ENCODE results near the gene DNAJC6. TPM values are rescaled to one million over a fixed set of nuclear protein-coding genes. Genes with fewer than 3 reads are reported as not detected.

DNAJC6 gene
- total RNA-seq = 1 to 10 TPM; 1.9 TPM

DNA sequence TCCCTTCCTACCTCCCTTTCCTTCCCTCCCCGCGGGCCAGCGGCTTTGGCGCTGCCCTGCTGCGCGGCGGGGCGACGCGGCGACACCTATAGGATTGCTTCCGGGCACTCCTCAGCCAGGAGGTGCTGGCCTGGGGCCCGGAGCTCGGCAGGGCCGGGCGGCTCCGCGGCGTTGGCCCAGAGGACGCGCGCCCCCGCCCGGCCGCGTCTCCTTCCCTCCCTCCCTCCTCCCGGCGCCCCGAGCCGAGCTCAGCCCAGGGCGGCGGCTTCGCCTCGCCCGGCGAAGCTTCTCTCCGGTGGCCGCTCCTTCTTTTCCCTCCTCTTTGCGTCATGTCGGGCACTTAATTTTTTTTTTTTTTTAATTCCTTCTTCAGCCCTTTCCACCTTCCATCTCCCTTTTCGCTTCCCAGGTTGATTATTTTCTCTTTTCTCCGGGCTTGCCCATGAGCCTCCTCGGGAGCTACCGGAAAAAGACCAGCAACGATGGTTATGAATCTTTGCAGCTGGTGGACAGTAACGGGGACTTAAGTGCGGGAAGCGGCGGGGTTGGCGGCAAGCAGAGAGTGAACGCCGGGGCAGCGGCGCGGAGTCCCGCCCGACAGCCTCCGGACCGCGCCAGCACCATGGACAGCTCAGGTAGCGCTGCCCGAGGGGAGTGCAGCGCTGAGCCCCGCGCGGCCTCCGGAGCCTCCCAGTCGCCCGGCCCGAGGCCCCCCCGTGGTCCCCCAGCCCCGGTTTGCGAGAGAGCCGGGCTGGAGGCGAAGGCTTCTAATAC is at the start of gene DNAJC6:
Gene DNAJC6 (plus strand): TSS at position 240 of the 774 bp plus-strand sequence. CDS start 203 bp downstream, at position 443.
- H3K27ac Mint-ChIP-seq = no peak within 1 kb of the TSS
- DNase-seq = peak; percentile 64
- peaks cover 9% of the 10 kb centered on the region for H3K4me1 Mint-ChIP-seq
- peak within 1 kb of the TSS; percentile 53 for H3K4me3 Mint-ChIP-seq
- no peaks in the 10 kb centered on the region for H3K36me3 Mint-ChIP-seq (ENCODE audit: low read depth)
- H3K27me3 Mint-ChIP-seq = peaks cover 42% of the 10 kb centered on the region
- ChIA-PET POLR2A (interaction anchor here (0.6 kb wide), 1 partner anchor 307 kb away, joined by 3 read pairs; no protein-coding TSS in a partner anchor), CTCF (interaction anchor here (1.1 to 1.5 kb wide), 4 partner anchors 10 to 378 kb away, joined by 3 to 6 read pairs (median 4); no protein-coding TSS in a partner anchor)
- no peaks in the 10 kb centered on the region for H3K9me3 Mint-ChIP-seq

DNA sequence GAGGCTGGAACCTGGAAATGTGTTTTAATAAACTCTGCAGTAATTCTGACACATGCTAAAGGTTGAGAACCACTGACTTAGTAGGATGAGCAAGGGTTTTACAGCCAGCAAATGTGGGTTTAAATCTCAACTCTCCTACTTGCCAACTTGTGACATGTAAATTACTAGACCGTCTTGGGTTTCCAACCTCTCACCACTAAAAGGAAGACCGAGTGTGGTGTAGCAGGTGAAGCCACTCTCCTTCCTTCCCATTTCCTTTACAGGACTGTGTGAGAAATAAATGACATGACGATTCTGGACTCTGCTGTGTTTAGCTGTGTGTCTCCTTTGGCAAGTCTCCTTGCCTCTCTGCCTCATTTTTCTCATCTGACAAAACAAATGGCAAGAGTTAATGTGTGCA is 49.5 kb upstream of the DNAJC6 start:
- no peaks in the 10 kb centered on the region for H3K36me3 Mint-ChIP-seq (ENCODE audit: low read depth)
- no peak overlapping the region for H3K27ac Mint-ChIP-seq
- no peak for DNase-seq
- peaks cover 20% of the 10 kb centered on the region for H3K27me3 Mint-ChIP-seq
- CTCF ChIA-PET = no interaction called here
- no peaks in the 10 kb centered on the region for H3K9me3 Mint-ChIP-seq
- POLR2A ChIA-PET = no interaction called here
- H3K4me1 Mint-ChIP-seq = peaks cover 39% of the 10 kb centered on the region
- H3K4me3 Mint-ChIP-seq = no peak overlapping the region

DNA sequence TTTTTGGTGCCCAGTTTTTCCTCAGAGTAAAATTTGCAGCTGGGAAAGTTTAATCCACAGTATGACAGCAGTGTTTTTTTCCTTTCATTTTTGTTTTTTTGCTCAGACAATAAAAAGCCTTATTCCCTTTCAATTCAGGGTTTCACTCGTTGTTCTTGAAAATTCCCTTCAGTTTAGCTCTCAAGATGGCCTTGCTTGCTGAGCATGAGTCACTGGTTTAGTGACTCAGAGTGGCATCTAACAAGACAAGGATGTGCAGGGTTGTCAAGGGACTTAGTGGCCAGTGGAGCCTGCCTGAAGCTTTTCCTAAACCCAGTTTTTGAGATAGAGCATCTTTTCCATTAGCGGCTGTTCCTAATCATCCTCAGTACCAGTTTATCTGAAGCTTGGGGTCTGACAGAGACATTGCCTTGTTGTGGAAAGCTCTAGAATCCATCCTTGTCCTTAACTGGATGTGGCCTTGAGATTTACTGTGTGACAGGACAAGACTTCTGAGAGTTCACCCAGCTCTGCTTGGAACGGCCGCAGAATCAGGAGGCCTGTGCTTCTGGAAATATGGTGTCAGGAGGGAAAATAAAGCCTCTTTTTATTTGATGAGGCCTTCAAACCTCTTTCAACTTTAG is 48.4 kb upstream of the DNAJC6 start:
- Mint-ChIP-seq H3K27ac (no peak overlapping the region), H3K4me1 (peaks cover 34% of the 10 kb centered on the region), H3K9me3 (no peaks in the 10 kb centered on the region), H3K36me3 (ENCODE audit: low read depth) (no peaks in the 10 kb centered on the region), H3K4me3 (no peak overlapping the region), H3K27me3 (peaks cover 23% of the 10 kb centered on the region)
- ChIA-PET POLR2A (no interaction called here), CTCF (interaction anchor here (1.1 kb wide), 1 partner anchor 52 kb away, joined by 3 read pairs; no protein-coding TSS in a partner anchor)
- DNase-seq = no peak

DNA sequence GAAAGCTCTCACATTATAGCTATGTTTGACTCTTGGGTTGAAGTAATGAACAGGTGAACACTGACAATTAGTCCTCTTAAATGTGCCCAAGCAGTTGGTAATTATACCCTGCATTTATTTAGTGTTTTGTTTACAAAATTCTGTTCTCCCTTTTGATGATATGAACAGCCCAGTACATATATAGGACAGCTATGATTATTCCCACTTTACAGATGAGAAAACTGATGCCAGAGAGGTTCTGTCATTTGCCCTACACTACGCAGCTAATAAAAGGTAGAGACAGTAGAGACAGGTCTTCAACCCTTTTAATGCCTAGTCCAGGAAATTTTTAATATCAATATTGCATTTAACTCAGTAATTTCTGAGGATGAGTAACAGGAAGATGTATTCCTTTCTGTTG is 46.1 kb upstream of the DNAJC6 start:
- H3K4me1 Mint-ChIP-seq = peaks cover 41% of the 10 kb centered on the region
- H3K36me3 Mint-ChIP-seq (ENCODE audit: low read depth) = no peaks in the 10 kb centered on the region
- H3K27me3 Mint-ChIP-seq = peaks cover 35% of the 10 kb centered on the region
- POLR2A ChIA-PET = no interaction called here
- no peak overlapping the region for H3K4me3 Mint-ChIP-seq
- CTCF ChIA-PET = interaction anchor here (1.0 kb wide), 1 partner anchor 148 kb away, joined by 3 read pairs; no protein-coding TSS in a partner anchor
- DNase-seq = no peak
- no peak overlapping the region for H3K27ac Mint-ChIP-seq
- H3K9me3 Mint-ChIP-seq = no peaks in the 10 kb centered on the region

DNA sequence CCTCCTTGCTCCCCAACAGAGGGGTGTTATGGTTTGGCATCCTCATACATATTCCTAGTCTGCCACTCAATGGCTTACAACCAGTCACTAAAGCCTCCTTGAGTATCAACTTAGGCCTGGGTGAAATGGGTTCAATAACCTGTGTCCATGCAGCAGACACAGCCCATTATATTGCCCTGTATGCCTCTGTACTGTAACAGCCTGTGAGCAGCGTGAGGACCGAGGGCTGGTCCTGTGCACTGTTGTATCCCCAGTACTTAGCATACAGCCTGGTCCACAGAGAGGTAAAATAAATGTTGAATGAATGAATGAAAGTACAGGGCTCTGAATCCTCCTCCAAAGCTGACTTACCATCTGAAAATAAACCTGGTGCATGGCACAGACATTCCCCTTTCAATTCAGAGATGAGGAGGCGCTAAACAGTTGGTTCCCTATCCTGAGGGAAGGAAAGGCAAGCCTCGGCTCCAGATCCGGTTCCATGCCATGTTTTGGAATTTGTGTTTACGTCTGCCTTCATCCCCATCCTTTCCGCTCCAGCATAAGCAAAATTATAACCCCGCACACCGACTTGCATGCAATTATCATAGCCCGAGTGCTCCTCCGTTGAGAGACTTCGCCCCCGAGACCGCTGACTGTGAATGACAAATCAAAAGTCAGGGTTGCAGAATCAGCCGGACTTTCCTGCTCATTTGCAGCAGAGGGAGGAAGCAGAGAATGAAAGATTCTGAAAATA is 45.0 kb upstream of the DNAJC6 start:
- Mint-ChIP-seq H3K27me3 (peaks cover 39% of the 10 kb centered on the region), H3K27ac (no peak overlapping the region), H3K9me3 (no peaks in the 10 kb centered on the region), H3K4me3 (peak overlapping the region; percentile 23), H3K4me1 (peaks cover 36% of the 10 kb centered on the region), H3K36me3 (ENCODE audit: low read depth) (no peaks in the 10 kb centered on the region)
- DNase-seq = no peak
- CTCF ChIA-PET = interaction anchor here (0.5 to 1.0 kb wide), 2 partner anchors 10 to 914 kb away, joined by 3 to 4 read pairs; no protein-coding TSS in a partner anchor
- POLR2A ChIA-PET = no interaction called here

DNA sequence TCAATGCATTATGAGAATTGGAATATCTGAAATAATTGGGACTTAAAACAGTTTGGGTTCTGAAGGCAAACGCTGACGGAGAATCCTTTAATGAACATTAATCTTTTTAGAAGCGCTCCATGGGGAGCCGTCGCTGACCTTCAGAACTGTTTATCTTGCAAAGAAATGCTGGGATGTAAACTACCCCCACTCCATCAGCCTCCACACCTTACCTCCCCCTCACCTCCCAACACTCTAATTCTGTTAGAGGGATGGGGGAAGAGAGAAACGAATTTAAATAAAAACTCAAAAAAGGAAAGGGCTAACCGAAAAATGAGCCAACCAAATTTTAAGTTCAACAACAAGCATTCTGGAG is 44.1 kb upstream of the DNAJC6 start:
- Mint-ChIP-seq H3K4me3 (peak overlapping the region; percentile 65), H3K27me3 (peaks cover 45% of the 10 kb centered on the region), H3K36me3 (ENCODE audit: low read depth) (no peaks in the 10 kb centered on the region), H3K4me1 (peaks cover 27% of the 10 kb centered on the region), H3K27ac (no peak overlapping the region), H3K9me3 (no peaks in the 10 kb centered on the region)
- CTCF ChIA-PET = interaction anchor here (1.0 kb wide), 1 partner anchor 11 kb away, joined by 3 read pairs; no protein-coding TSS in a partner anchor
- DNase-seq = no peak
- POLR2A ChIA-PET = no interaction called here

DNA sequence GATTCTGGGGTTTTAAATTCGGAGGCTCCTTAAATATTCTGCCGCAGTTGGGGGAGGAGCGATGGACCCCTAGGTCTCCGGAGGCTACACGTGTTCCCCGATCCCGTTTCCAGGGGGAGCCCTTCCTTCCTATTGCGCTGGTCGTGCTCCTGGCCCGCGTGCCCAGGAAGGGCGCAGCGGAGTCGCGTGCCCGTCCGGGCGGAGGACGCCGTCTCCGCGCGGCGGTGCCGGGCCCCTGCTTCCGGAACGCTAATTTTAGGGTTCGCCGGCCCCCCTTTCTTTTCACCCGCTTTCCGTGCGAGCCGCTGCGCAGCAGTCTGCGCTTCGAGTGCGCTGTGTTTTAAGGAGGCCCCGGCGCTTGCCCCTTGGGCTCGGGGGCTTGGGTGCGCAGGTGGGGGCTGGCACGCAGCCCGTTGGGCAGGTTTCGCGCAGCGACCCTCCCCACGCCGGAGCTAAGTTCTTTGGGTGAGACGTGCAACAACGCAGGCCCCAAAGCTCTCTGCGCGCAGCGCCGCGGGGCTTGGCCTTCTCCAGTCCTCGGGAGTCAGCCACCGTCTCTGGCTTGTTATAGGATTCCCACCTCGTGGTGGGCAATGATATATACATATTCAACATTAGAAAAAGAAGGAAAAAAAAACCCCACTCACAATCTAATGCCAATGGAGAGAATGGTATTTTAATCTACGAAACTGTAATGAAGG is 43.5 kb upstream of the DNAJC6 start:
- H3K4me3 Mint-ChIP-seq = peak overlapping the region; percentile 65
- H3K36me3 Mint-ChIP-seq (ENCODE audit: low read depth) = no peaks in the 10 kb centered on the region
- CTCF ChIA-PET = interaction anchor here (1.0 to 1.2 kb wide), 2 partner anchors 11 to 13 kb away, joined by 3 read pairs; no protein-coding TSS in a partner anchor
- H3K27me3 Mint-ChIP-seq = peaks cover 45% of the 10 kb centered on the region
- POLR2A ChIA-PET = no interaction called here
- peak overlapping the region; percentile 51 for H3K27ac Mint-ChIP-seq
- DNase-seq = peak; percentile 48
- no peaks in the 10 kb centered on the region for H3K9me3 Mint-ChIP-seq
- H3K4me1 Mint-ChIP-seq = peaks cover 21% of the 10 kb centered on the region

DNA sequence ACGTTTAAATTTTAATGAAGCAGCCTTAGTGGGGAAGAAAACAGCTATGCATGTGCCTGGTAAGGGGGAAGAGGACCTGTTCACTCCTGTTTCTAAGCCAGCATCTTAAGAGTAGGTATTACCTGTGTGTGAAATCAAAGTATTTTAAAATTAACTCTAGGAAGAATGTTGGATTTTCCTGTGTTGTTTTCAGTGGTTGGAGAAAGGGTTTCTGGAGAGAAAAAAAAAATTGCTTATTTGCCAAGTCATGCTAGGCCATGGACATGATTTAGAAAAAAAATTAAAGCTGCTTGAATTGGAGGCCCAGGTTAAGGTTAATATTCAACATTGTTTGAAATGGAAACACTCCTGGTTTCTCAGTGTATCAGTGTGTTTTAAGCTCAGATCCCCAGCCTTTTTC is 42.9 kb upstream of the DNAJC6 start:
- no peak for DNase-seq
- Mint-ChIP-seq H3K4me1 (peaks cover 17% of the 10 kb centered on the region), H3K9me3 (no peaks in the 10 kb centered on the region), H3K27me3 (peaks cover 45% of the 10 kb centered on the region), H3K4me3 (peak overlapping the region; percentile 65), H3K36me3 (ENCODE audit: low read depth) (no peaks in the 10 kb centered on the region), H3K27ac (no peak overlapping the region)
- POLR2A ChIA-PET = no interaction called here
- CTCF ChIA-PET = interaction anchor here (0.7 to 1.2 kb wide), 2 partner anchors 10 to 12 kb away, joined by 3 to 4 read pairs; no protein-coding TSS in a partner anchor

DNA sequence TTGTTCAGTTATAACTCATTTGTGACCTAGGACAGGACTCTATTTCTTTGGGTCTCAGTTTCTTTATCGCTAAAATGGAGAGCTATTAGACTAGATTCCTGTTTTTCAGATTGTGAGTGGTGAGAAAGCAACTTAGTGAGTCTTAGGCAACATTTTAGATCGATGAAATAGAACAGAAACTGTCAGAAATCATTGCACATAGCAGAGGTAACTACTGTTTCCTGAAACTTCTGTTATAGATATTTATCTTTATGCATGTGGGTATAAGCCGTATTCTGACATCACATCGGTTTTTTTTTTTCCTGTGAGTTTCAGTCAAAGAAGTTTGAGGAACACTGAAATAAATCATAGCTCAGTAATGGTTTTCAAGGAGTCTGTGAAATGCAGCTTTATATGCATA is 42.1 kb upstream of the DNAJC6 start:
- Mint-ChIP-seq H3K4me1 (peaks cover 15% of the 10 kb centered on the region), H3K27me3 (peaks cover 45% of the 10 kb centered on the region), H3K4me3 (no peak overlapping the region), H3K27ac (no peak overlapping the region), H3K9me3 (no peaks in the 10 kb centered on the region), H3K36me3 (ENCODE audit: low read depth) (no peaks in the 10 kb centered on the region)
- CTCF ChIA-PET = no interaction called here
- DNase-seq = no peak
- POLR2A ChIA-PET = no interaction called here

DNA sequence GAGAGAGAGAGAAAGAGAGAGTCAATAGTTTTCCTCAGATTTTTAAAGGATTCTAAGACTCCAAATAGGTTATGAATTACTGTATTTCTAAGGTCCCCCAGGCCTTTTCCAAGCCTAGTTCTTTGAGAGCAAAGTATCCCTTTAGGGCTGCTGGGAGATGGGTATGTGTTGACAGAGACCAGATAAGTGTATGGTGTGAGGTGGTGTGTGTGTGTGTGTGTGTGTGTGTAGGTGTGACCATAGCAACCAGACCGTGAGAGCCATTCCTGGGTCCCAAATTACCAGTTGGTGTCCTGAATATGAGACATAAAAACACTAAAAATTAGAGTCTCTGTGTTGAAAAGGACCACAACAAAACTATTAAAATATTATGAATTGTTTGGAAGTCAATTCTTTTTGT is 41.7 kb upstream of the DNAJC6 start:
- Mint-ChIP-seq H3K4me3 (no peak overlapping the region), H3K36me3 (ENCODE audit: low read depth) (no peaks in the 10 kb centered on the region), H3K4me1 (peaks cover 15% of the 10 kb centered on the region), H3K27me3 (peaks cover 45% of the 10 kb centered on the region), H3K27ac (no peak overlapping the region), H3K9me3 (no peaks in the 10 kb centered on the region)
- DNase-seq = no peak
- ChIA-PET POLR2A (no interaction called here), CTCF (no interaction called here)

DNA sequence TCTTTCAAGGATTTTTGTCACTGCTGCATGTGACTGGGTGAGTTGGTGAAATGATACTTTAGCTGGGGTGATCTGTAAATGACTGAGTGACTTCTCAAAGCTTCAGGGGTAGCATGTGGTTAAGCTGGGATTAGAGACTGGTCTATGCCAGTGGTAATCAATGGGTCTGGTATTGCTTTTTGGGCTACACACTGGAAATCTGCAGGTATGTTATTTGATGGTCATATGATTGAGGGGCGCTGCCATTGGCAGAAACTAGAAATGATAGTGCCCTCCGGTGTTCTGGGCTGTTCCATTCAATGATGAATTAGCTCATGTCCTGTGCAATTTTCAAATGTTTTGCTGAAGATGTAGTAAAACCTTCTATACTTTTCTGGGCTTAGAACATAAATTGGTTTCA is 39.7 kb upstream of the DNAJC6 start:
- POLR2A ChIA-PET = no interaction called here
- no peak for DNase-seq
- H3K27ac Mint-ChIP-seq = no peak overlapping the region

DNA sequence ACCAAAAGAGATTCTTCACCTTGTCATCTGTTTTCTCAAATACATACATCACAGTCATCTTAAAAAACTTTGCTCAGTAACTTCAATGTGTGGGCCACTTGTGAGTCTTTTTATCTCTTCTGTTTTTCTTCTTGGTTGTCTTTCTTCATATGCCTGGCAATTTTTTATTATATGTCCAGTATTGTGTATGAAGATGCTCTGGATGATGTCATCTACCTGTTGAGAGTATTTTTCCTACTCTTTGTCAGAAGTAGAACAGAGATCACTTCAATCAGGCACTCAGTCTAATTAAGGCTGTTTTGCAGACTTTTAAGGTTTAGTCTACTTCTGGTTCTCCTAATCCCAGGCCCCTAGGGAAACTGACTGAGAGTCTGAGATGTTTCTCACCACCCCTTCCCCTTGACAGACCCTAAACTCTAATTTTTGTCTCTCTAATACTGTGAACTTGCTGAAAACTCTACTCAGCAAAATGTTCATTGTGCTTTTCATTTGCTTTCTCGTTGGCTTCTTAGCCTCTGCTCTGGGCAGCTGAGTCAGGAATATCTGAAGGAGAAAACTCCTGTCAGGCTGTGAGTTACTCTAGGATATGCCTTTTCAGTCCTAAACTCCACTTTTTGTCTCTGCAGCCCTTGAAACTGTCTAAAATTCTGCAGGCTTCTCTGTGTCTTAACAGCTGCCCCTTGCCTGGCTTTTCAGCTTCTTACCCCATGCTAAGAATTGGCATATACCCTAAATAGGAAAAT is 33.0 kb upstream of the DNAJC6 start:
- Mint-ChIP-seq H3K27me3 (peaks cover 14% of the 10 kb centered on the region), H3K4me3 (no peak overlapping the region), H3K36me3 (ENCODE audit: low read depth) (no peaks in the 10 kb centered on the region), H3K4me1 (no peaks in the 10 kb centered on the region), H3K9me3 (no peaks in the 10 kb centered on the region), H3K27ac (no peak overlapping the region)
- ChIA-PET CTCF (interaction anchor here (0.6 to 0.8 kb wide), 4 partner anchors 15 to 497 kb away, joined by 3 to 4 read pairs (median 4); no protein-coding TSS in a partner anchor), POLR2A (no interaction called here)
- no peak for DNase-seq

More for the DNA sequence above, 39.7 kb upstream of the DNAJC6 start:
- no peaks in the 10 kb centered on the region for H3K36me3 Mint-ChIP-seq (ENCODE audit: low read depth)
- H3K27me3 Mint-ChIP-seq = peaks cover 34% of the 10 kb centered on the region
- CTCF ChIA-PET = interaction anchor here (1.5 kb wide), 1 partner anchor 8 kb away, joined by 3 read pairs; no protein-coding TSS in a partner anchor
- H3K9me3 Mint-ChIP-seq = no peaks in the 10 kb centered on the region
- peaks cover 13% of the 10 kb centered on the region for H3K4me1 Mint-ChIP-seq
- no peak overlapping the region for H3K4me3 Mint-ChIP-seq
